NCI-H187 (cell line): ENCODE data around the gene HSD17B1.
"Not testable (repeated sequence)": the region's sequence is repeated elsewhere in the genome, so short reads cannot be mapped to it uniquely, and the experiment has no call there.

Source experiments
- DNase-seq, 2 experiments: peaks; one replicate each; lab custom pipeline; 2025; lab: John Stamatoyannopoulos, UW

The HSD17B1 gene

DNA sequence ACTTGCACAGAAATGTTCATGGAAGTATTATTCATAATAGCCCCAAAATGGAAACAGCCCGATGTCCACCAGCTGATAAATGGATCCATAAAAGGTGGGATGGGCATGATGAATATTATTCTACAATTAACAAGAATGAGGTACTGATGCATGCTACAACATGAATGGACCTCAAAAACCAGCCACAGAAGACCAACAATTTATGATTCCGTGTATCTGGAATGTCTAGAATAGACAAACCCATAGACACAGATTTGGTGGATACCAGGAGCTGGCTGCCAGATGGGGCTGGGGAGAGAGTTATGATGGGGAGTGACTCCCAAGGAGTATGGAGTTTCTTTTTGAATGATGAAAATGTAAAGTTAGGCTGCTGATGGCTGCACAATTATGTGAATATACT is 27.5 kb upstream of the HSD17B1 start:
- DNase-seq, result no peak

DNA sequence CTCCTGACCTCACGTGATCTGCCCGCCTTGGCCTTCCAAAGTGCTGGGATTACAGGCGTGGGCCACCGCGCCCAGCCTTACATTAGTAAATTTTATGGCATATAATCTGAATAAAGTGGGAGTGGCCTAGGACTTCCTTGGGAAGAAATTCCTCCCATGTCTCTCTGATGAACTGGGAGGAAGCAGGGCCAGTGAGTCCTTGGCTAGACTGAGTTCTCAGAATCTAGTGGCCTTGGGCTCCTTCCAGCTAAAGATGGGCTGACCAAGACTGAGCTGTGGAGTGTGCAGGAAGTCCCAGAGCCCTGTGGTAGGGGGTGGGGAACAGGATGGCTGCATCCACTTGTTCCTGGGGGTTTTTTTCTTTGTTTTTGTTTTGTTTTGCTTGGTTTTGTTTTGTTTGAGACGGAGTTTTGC is 26.7 kb upstream of the HSD17B1 start:
- DNase-seq, result no peak

DNA sequence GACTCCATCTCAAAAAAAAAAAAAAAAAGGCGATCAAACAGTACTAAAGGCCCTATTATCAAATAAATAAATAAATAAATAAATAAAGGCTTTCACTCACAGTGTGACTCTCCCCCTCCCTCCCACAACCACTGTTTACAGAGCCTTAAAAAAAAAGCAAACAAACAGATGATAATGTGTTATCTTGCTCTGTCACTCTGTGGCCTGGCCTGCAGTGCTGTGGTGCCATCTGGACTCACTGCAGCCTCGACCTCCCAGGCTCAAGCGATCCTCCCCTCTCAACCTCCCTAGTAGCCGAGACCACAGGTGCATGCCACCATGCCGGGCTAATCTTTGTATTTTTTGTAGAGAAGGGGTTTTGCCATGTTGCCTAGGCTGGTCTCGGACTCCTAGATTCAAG is 24.8 kb upstream of the HSD17B1 start:
- no peak for DNase-seq

DNA sequence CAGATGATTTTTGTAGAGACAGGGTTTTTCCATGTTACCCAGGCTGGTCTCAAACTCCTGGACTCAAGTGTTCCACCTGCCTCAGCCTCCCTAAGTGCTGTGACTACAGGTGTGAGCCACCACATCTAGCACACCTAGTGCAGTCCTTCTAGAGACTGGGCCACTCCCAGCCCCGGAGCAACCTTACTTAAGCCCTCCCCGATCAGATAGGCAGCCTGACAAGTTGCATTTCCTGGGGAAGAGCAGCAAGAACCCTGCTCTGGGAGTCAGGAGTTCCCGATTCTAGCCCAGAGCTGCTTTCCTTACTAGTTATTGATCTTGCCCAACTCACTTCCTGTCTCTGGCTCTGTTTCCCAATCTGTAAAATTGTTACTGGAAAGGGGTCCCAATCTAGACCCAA is 23.7 kb upstream of the HSD17B1 start:
- DNase-seq, result no peak

DNA sequence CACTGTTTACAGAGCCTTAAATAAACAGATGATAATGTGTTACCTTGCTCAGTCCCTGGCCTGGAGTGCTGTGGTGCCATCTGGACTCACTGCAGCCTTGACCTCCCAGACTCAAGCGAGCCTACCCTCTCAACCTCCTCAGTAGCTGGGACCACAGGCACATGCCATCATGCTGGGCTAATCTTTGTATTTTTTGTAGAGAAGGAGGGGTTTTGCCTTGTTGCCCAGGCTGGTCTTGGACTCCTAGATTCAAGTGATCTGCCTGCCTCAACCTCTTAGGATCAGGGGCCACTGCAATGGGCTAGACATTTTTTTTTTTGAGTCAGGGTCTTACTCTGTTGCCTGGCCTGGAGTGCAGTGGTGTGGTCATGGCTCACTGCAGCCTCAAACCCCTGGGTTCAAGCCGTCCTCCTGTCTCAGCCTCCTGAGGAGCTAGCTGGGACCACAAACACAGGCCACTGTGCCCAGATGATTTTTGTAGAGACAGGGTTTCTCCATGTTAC is 21.7 kb upstream of the HSD17B1 start:
- no peak for DNase-seq

DNA sequence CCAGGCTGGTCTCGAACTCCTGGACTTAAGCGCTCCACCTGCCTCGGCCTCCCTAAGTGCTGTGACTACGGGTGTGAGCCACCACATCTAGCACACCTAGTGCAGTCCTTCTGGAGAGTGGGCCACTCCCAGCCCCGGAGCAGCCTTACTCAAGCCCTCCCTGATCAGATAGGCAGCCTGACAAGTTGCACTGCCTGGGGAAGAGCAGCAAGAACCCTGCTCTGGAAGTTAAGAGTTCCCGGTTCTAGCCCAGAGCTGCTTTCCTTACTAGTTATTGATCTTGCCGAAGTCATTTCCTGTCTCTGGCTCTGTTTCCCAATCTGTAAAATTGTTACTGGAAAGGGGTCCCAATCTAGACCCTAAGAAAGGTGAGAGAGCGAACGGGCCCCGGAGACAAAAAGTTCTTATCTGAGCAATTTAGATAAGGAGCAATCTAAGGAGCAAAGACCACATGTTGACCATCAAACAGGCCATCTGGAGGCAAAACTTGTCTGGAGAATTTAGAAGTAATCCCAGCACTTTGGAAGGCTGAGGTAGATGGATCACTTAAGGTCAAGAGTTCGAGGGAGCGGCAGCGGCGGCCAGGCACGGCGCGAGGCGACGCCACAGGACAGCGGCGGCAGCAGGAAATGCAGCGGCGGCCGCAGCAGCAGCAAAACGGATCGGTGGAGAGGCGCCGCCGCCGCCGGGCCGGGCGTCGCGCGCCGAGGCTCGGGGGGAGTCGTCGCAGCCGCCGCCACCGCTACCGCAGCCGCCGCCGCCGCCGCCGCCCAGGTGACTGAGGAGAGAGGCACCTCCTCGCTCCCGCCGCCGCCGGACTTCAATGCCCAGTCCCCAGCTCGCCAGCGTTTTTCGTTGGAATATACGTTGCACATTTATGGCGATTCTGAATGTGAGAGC is 21.0 kb upstream of the HSD17B1 start:
- DNase-seq, result no peak

DNA sequence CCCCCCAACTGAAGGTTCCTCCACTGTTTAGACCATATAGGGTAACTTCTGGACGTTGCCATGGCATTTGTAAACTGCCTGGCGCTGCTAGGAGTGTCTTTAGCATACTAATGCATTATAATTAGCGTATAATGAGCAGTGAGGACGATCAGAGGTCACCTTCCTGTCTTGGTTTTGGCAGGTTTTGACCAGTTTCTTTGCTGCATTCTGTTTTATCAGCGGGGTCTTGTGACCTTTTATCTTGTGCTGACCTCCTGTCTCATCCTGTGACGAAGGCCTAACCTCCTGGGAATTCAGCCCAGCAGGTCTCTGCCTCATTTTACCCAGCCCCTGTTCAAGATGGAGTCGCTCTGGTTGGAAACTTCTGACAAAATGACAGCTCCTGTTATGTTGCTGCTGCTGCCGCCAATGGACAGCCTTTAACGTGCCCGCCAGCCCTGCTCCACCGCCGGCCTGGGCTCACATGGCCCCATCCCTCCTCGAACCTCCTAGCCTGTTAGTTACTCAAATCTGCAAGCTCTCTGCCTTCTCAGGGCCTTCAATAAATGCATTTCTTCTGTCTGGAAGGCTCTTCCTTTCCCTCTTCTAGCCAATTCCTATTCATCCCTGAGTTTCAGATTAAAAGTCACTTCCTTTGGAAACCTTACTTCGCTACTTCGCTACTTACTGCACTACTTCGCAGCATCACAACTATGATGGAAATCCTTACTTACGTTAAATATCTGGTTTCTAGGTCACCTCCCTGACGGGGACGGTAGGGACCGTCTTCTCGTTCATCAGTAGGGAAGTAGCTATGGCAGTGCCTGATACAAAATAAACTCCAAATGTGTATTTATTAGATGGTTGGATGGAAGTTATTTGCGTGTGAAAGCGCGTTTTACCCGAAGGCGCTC is 17.3 kb upstream of the HSD17B1 start:
- no peak for DNase-seq

DNA sequence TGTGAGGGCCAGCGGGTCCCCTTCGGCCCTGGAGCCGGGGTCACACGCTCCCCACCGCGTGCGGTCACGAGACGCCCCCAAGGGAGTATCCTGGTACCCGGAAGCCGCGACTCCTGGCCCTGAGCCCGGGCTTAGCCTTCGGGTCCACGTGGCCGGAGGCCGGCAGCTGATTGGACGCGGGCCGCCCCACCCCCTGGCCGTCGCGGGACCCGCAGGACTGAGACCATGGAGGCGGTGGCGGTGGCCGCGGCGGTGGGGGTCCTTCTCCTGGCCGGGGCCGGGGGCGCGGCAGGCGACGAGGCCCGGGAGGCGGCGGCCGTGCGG is 16.7 kb upstream of the HSD17B1 start, which contains the start of gene NAGLU:
Gene NAGLU, plus strand, starts transcription at position 194 of the 324 bp plus-strand sequence. Its CDS starts 32 bp downstream, at position 226.
- peak; percentile 54 to 77 for DNase-seq

DNA sequence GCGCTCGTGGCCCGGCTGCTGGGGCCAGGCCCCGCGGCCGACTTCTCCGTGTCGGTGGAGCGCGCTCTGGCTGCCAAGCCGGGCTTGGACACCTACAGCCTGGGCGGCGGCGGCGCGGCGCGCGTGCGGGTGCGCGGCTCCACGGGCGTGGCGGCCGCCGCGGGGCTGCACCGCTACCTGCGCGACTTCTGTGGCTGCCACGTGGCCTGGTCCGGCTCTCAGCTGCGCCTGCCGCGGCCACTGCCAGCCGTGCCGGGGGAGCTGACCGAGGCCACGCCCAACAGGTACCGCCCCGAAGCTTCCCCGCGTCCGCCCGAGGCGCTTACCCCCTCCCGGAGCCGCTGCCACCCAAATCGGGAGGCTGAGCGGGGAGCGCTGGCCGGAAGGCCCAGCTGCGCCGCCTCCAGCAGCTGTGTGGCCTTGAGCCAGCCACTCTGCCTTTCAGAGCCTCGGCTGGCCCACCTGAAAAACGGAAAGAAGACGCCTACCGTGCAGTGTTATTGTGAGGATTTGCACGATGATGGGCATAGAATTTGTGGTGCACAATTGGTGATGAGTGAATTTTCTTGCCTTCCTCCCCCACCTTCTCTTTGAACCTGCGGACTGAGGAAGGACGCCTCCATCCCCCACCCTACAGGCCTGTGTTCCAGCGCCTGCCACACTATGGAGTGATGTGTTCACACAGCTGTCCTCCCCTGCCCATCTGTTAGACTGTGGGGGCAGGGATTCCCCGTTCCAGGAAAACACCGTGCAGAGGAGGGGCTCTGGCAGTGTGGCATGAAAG is 16.2 kb upstream of the HSD17B1 start:
- DNase-seq, result peak in 1 of 2 experiments; percentile 66

DNA sequence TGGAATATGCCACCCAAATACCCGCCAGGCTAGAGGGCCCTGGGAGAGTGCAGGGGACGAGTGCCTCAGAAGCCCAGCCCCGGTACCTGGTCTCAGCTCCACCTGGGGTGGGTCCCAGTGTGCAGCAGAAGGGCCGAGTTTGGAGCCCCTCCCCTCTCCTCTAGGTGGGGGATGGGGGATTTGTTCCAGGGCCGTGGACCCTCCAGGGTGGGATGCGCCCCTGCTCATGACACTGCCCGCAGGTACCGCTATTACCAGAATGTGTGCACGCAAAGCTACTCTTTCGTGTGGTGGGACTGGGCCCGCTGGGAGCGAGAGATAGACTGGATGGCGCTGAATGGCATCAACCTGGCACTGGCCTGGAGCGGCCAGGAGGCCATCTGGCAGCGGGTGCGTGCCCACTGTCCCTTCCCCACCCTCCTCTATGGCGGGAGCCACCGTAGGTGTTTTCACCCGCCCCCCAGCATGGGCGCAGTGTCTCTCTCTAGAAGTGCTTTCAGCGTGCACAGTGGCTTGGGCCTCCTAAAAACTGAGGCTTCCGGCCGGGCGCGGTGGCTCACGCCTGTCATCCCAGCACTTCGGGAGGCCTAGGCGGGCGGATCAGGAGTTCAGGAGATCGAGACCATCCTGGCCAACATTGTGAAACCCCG is 15.4 kb upstream of the HSD17B1 start:
- DNase-seq, result no peak

DNA sequence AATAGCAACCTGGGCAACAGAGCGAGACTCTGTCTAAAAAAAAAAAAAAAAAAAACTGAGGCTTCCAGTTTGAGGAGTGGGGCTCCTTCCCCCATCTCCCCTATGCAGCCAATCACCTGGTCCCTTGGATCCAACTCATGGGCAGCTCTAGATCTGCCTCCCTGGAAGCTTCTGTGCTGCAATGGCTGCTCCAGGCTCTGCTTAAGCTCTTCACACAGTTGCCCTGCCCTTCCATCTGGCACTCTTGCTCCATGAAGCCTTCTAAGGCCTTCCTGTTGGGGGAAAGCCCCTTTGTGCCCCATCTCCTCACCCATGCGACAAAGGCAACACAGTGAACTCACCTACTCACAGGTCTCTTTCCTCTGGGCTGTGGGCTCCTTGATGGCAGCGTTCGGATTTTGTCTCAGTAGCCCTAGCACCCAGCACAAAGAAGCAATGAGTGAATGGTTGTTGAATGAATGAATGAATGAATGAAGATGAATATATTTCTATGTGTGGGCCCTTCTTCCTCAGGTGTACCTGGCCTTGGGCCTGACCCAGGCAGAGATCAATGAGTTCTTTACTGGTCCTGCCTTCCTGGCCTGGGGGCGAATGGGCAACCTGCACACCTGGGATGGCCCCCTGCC is 14.8 kb upstream of the HSD17B1 start:
- no peak for DNase-seq

DNA sequence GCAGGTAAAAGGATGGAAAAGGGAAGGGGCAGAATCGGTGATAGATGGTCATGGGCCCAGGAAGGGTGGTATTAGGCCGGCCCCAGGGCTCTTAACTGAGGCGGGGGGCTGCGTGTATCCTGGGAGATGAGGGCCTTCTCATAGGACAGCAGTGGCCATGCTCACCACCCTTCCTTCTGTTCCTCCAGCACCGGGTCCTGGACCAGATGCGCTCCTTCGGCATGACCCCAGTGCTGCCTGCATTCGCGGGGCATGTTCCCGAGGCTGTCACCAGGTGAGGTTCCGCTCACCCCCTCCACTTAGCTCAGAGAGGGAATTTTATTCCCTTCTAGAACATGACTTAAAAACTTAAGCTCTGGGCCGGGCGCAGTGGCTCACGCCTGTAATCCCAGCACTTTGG is 14.2 kb upstream of the HSD17B1 start:
- DNase-seq, result no peak

DNA sequence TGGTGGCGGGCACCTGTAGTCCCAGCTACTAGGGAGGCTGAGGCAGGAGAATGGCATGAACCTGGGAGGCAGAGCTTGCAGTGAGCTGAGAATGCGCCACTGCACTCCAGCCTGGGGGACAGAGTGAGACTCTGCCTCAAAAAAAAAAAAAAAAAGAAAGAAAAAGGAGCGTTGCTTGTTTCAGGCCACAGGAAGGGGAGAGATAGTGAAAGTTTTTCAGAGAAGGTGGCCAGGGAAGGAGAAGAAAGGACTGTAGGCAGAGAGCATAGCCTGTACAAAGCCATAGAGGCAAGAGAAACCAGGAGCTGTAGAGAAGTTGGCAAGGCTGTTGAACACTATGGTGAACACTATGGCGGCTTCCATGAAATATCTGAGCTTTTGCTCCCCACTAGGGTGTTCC is 12.2 kb upstream of the HSD17B1 start:
- DNase-seq, result not testable (repeated sequence)

DNA sequence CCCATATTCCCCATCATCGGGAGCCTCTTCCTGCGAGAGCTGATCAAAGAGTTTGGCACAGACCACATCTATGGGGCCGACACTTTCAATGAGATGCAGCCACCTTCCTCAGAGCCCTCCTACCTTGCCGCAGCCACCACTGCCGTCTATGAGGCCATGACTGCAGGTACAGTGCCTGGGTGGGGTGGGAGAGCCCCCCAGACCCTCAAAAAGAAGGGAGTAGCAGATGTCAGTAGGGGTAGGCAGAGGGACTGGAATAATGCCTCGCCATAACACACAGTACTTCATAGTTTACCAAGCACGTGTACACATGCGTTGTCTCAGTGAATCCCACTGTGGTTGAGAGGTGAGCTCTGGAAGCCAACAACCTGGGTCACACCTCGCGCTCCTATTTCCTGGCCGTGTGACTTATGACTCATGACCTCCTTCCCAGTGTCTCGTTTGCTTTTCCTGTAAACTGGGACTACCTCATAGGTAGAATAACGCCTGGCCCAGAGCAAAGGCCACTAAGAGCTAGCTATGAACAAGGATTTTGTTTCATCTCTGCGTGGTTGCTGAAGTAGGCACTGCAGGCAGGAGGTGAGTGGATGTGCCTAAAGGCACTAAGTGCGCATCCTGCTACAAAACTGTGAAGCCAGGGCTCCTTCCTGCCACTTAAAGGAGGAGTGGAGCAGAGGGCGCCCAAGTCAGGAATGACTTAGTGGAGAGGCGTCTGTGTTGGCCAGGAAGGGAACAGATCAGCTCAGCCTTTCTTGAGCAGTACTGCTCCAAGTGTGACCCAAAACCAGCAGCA is 11.5 kb upstream of the HSD17B1 start:
- DNase-seq, result no peak

DNA sequence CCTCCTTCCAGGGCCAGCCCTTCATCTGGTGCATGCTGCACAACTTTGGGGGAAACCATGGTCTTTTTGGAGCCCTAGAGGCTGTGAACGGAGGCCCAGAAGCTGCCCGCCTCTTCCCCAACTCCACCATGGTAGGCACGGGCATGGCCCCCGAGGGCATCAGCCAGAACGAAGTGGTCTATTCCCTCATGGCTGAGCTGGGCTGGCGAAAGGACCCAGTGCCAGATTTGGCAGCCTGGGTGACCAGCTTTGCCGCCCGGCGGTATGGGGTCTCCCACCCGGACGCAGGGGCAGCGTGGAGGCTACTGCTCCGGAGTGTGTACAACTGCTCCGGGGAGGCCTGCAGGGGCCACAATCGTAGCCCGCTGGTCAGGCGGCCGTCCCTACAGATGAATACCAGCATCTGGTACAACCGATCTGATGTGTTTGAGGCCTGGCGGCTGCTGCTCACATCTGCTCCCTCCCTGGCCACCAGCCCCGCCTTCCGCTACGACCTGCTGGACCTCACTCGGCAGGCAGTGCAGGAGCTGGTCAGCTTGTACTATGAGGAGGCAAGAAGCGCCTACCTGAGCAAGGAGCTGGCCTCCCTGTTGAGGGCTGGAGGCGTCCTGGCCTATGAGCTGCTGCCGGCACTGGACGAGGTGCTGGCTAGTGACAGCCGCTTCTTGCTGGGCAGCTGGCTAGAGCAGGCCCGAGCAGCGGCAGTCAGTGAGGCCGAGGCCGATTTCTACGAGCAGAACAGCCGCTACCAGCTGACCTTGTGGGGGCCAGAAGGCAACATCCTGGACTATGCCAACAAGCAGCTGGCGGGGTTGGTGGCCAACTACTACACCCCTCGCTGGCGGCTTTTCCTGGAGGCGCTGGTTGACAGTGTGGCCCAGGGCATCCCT is 9.3 kb upstream of the HSD17B1 start:
- no peak for DNase-seq

DNA sequence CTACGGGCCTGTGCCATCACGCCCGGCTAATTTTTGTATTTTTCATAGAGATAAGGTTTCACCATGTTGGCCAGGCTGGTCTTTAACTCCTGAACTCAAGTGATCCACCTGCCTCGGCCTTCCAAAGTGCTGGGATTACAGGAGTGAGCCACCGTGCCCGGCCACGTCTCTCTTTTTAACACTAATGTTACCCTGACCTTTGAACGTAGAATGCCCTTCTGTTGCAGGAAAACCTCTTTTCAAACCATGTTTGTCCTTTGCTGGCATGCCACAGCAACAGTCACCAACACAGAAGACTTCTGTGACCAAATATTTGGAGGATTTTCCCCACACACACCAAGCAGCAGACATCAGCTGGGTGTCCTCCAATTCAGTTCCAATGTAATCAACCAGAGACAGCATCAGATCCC is 7.8 kb upstream of the HSD17B1 start:
- no peak for DNase-seq

DNA sequence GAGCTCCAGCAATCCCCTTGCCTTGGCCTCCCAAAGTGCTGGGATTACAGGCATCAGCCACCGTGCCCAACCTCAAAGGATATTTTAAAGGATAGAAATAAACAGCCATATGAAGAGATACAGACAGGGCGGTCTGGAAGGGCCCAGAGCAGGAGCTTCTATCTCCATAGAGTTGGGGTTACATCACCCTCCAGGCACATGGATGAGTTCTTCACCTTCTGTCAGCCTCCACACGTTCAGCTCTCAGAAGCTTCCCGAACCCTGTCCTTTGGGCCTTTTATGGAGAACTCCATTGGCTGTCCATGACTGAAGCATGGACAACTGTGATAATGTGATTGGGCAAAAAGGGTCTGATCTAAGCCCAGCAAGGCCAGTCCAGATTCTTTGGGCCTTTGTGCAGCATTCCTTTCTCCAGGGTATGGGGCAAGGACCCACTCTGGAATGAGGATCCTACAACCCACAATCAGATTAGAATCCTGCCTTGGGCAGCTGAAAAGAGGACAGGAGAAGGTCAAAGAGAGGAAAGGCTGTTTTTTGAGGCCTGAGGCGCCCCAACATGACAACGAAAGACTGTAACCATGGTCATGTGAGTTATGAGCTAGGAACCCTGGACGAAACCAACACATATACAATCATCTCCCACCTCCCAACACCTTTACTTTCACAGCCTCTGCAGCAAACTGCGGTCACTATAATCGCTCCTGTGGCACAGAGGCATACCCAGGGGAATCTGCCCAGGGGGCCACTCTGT is 6.8 kb upstream of the HSD17B1 start:
- DNase-seq, result not testable (repeated sequence)

DNA sequence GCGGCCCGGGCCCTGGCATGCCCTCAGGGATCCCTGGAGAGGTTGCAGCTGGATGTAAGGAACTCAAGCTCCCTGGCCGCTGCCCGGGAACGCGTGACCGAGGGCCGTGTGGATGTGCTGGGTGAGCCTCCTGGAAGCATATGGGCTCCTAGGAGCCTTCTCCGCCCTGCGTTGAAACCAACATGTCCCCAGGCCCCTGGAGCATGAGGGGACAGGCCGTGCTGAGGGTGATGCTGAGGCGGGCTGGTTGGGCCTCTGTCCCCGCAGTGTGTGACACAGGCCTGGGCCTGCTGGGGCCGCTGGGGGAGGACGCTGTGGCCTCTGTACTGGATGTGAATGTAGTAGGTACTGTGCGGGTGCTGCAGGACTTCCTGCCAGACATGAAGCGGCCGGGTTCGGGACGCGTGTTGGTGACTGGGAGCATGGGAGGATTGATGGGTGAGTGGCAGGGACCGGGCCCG is 5.7 kb upstream of the HSD17B1 start:
- DNase-seq, result no peak
